GM20431 (cell line): Measurements from ENCODE around the gene IFNL2.
"Not testable (repeated sequence)": the region's sequence is repeated elsewhere in the genome, so short reads cannot be mapped to it uniquely, and the experiment has no call there.

Experiments used
- in situ Hi-C: fragments of 300-500 bp; cut with MseI, MboI; formaldehyde crosslinking; loops from one replicate; pipeline ENCODE4 v1.15.0; 2020; ENCODE audit warnings: low sequenced_read_pairs; ENCODE audit not compliant: unreplicated experiment

Gene IFNL2

DNA sequence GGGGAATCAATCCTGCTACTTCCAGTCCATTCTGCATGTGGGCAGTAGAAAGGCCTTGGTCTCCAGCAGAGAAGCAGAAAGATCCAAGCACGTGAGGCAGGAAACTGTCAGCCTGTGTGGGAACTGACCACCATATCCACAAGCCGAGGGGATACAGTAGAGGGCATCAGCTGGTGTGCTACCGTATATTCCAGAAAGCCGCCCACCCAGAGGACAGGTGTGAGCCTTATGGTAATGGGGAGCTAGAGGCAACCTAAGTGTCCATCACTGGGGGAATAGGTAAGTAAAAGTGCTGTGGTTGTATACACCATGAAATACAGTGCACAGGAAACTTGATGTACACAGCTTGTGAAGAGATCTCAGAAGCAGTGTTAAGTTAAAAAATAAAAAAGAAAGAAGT lies 25.2 kb downstream of the IFNL2 start:
- in situ Hi-C loops: no loop called here

- in situ Hi-C loops: no loop called here
Measured at GRCh38 chr19:39296055-39296645, 28.0 kb downstream of the IFNL2 start, which contains the start of gene IFNL1. IFNL1 (plus strand) TSS chr19:39296407; CDS start chr19:39296422, 15 bp downstream.

DNA sequence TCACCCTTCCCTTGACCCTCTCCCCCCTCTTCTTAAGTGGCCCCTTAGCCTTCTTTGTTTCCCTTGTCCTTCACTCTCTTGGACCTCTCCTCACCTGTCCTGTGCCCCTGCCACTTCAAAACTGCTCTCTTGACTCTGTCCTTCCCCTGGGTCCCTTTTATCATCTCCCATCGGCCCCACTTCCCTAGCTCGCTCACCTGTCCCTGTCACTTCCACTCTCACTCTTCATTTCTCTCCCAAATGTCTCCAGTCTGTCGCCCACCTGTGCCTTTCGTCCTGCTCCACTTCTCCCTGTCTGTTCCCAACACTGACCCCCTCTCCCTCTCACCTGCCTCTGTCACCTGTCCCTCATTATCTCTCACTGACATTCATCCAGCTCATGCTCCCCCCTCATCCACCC lies 28.7 kb downstream of the IFNL2 start:
- in situ Hi-C loops: no loop called here

DNA sequence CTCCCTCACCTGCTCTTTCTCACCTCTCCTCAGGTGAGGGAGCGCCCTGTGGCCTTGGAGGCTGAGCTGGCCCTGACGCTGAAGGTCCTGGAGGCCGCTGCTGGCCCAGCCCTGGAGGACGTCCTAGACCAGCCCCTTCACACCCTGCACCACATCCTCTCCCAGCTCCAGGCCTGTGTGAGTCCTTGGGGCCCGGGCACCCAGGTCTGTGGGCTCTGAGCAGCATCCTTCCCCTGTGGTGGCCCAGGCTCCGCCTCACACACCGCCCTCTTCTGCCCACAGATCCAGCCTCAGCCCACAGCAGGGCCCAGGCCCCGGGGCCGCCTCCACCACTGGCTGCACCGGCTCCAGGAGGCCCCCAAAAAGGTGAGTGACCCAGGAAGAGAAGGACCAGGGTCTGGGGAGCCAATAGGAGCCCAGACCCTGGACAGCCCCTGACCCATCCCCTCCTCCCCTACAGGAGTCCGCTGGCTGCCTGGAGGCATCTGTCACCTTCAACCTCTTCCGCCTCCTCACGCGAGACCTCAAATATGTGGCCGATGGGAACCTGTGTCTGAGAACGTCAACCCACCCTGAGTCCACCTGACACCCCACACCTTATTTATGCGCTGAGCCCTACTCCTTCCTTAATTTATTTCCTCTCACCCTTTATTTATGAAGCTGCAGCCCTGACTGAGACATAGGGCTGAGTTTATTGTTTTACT lies 29.9 kb downstream of the IFNL2 start:
- in situ Hi-C loops: no loop called here

- in situ Hi-C loops: no loop called here
Measured at GRCh38 chr19:39299404-39299803, 31.2 kb downstream of the IFNL2 start.

GRCh38 chr19:39299832-39300231 lies 31.6 kb downstream of the IFNL2 start:
- in situ Hi-C loops: no loop called here

DNA sequence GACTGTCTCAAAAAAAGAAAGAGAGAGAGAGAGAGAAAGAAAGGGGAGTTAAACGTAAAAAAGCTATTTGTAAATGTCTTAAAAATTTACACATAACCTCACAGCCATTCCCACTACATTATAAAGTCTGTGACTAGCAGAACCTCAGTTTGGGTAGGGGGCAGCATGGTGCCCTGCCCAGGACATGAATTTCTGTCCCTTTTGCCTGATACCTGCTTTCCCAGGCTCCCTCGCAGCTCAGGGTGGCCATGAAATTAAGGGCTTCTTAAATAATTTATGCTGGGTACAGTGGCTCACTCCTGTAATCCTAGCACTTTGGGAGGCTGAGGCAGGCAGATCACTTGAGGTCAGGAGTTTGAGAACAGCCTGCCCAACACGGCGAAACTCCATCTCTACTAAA lies 32.8 kb downstream of the IFNL2 start:
- in situ Hi-C loops: no loop called here

GRCh38 chr19:39301562-39301961 lies 33.4 kb downstream of the IFNL2 start:
- in situ Hi-C loops: no loop called here

- in situ Hi-C loops: no loop called here
Measured at GRCh38 chr19:39303373-39304184, 35.4 kb downstream of the IFNL2 start.

DNA sequence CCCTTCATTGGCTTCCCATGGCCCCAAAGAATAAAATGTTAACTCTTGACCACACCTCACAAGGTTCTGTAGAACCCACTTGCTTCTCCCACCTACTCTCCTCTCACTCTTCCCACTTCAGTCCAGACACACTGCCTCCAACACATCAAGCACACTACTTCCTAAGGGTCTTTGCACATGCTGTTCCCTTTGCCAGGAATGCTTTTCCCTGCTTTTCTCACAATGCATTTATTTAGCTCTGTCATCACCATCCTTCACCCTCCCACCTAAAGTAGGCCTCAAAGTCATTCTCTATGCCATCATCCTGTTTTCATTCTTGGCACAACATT lies 36.0 kb downstream of the IFNL2 start:
- in situ Hi-C loops: no loop called here

DNA sequence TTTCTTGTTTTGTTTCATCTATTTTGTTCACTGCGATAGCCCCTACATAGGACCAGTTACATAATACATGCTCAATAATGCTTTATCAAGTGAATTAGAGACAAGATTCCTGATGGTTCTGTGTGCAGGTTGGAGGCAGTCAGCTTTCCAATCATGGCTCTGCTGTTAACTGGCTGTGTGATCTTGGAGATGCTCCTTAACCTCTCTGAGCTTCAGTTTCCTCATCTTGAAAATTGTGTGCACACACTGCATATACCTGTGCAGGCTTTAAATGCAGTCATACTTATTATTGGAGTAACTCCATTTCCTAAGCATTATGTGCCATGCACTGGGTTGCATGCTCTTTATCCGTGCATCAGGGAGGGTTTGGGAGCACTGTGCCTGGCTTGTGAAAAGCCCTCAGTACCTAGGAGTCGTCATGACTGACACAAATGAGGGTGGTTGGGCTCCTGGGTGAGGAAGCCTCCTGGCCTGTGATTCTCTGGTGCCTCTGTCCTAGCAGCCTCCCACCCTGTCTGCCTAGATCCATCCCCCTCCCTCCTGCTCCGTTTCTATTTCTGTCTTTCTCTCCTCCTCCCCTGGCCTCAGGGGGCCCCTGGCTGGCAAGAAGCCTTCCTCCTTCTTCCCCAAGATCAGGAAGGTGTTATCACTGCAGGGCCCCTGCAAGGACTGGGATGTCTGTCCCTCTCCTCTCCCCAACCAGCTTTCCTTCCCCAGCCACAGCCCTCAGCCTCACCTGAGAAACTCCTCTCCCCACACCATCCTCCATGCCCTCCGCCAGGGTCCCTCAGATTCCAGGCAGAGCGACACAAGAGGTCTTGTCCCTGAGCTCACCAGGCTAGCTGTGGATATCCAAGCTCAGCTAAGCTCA lies 36.7 kb downstream of the IFNL2 start:
- in situ Hi-C loops: no loop called here

- in situ Hi-C loops: no loop called here
Measured at GRCh38 chr19:39306075-39306474, 37.9 kb downstream of the IFNL2 start.

GRCh38 chr19:39307046-39307821 lies 39.0 kb downstream of the IFNL2 start:
- in situ Hi-C loops: no loop called here

GRCh38 chr19:39307822-39308530 lies 39.8 kb downstream of the IFNL2 start:
- in situ Hi-C loops: no loop called here

- in situ Hi-C loops: no loop called here
Measured at GRCh38 chr19:39308531-39309304, 40.5 kb downstream of the IFNL2 start.

- in situ Hi-C loops: not testable (repeated sequence)
Measured at GRCh38 chr19:39309305-39309670, 41.1 kb downstream of the IFNL2 start.

- in situ Hi-C loops: no loop called here
Measured at GRCh38 chr19:39310558-39311311, 42.5 kb downstream of the IFNL2 start.
